GM12891 (cell line): ENCODE data around the gene FOXD1.

ENCODE experiments used
- DNase-seq: peaks from one replicate; pipeline ENCODE4 v3.0.0; 2011; ENCODE audit warnings: low spot score; ENCODE audit not compliant: insufficient read length
- FAIRE-seq: peaks from 2 replicates; lab custom pipeline; 2011; peaks lifted over from hg19 to GRCh38; lab: Jason Lieb, UNC
- PAX5 ChIP-seq: IDR thresholded peaks from 2 replicates; pipeline ENCODE4 v1.6.1; 2011; ENCODE audit warnings: low read length, moderate library complexity, mild to moderate bottlenecking; ENCODE audit not compliant: insufficient read depth, severe bottlenecking
- POLR2A ChIP-seq: IDR thresholded peaks from 2 replicates; pipeline ENCODE4 v1.6.1; 2011; ENCODE audit warnings: low read depth, low read length, control low read depth
- POLR2AphosphoS5 ChIP-seq: IDR thresholded peaks from 2 replicates; pipeline ENCODE4 v1.6.1; 2011; ENCODE audit warnings: low read depth, low read length, control low read depth
- POU2F2 ChIP-seq: IDR thresholded peaks from 2 replicates; pipeline ENCODE4 v1.6.1; 2011; ENCODE audit warnings: low read depth, mild to moderate bottlenecking, control low read depth, low read length, moderate library complexity
- SPI1 ChIP-seq: IDR thresholded peaks from 2 replicates; pipeline ENCODE4 v1.6.1; 2011; ENCODE audit warnings: low read depth, low read length, control low read depth
- TAF1 ChIP-seq: IDR thresholded peaks from 2 replicates; pipeline ENCODE4 v1.6.1; 2011; ENCODE audit warnings: low read depth, low read length, control low read depth

FOXD1 gene

GRCh38 chr5:73435759-73436534, 12.6 kb downstream of the FOXD1 start:
- DNase-seq (no peak), FAIRE-seq (no peak)
- no peak for TF ChIP-seq SPI1
- TF ChIP-seq POLR2A: no peak

GRCh38 chr5:73434907-73435306, 13.7 kb downstream of the FOXD1 start:
- no peak for TF ChIP-seq POLR2A
- TF ChIP-seq PAX5: no peak
- TF ChIP-seq POU2F2: no peak
- no peak for TF ChIP-seq POLR2AphosphoS5
- no peak for TF ChIP-seq SPI1
- DNase-seq (no peak), FAIRE-seq (no peak)

- DNase-seq: no peak
- FAIRE-seq: no peak
- TF ChIP-seq SPI1: no peak
- no peak for TF ChIP-seq TAF1
- no peak for TF ChIP-seq PAX5
- TF ChIP-seq POLR2AphosphoS5: no peak
- no peak for TF ChIP-seq POU2F2
- no peak for TF ChIP-seq POLR2A
Measured at GRCh38 chr5:73434461-73434860, 14.1 kb downstream of the FOXD1 start.

- DNase-seq (no peak), FAIRE-seq (no peak)
- TF ChIP-seq SPI1 (no peak), POLR2AphosphoS5 (no peak), TAF1 (no peak), PAX5 (no peak), POU2F2 (no peak), POLR2A (no peak)
Measured at GRCh38 chr5:73433982-73434342, 14.6 kb downstream of the FOXD1 start.

GRCh38 chr5:73433272-73433981, 15.2 kb downstream of the FOXD1 start:
- no peak for TF ChIP-seq TAF1
- TF ChIP-seq POLR2AphosphoS5: no peak
- no peak for TF ChIP-seq POLR2A
- TF ChIP-seq SPI1: no peak
- no peak for TF ChIP-seq POU2F2
- TF ChIP-seq PAX5: no peak
- DNase-seq: no peak
- no peak for FAIRE-seq

GRCh38 chr5:73431204-73431851, 17.2 kb downstream of the FOXD1 start:
- no peak for FAIRE-seq
- DNase-seq: no peak
- TF ChIP-seq POU2F2: no peak

GRCh38 chr5:73426034-73426433, 22.5 kb downstream of the FOXD1 start:
- DNase-seq: no peak
- TF ChIP-seq SPI1 (no peak), PAX5 (no peak), POLR2AphosphoS5 (no peak), POU2F2 (no peak), TAF1 (no peak), POLR2A (no peak)
- FAIRE-seq: no peak

- no peak for TF ChIP-seq PAX5
- TF ChIP-seq POU2F2: no peak
- no peak for TF ChIP-seq POLR2AphosphoS5
- no peak for FAIRE-seq
Measured at GRCh38 chr5:73424556-73424977, 24.0 kb downstream of the FOXD1 start.

GRCh38 chr5:73422164-73422563, 26.4 kb downstream of the FOXD1 start:
- TF ChIP-seq TAF1: no peak
- TF ChIP-seq POLR2AphosphoS5: no peak
- no peak for TF ChIP-seq POLR2A
- TF ChIP-seq PAX5: no peak
- TF ChIP-seq SPI1: no peak
- no peak for TF ChIP-seq POU2F2
- no peak for FAIRE-seq
- DNase-seq: no peak

More at GRCh38 chr5:73424556-73424977, 24.0 kb downstream of the FOXD1 start:
- DNase-seq: no peak

- FAIRE-seq (no peak), DNase-seq (no peak)
- TF ChIP-seq POU2F2: no peak
- TF ChIP-seq TAF1: no peak
- no peak for TF ChIP-seq POLR2AphosphoS5
- TF ChIP-seq PAX5: no peak
- no peak for TF ChIP-seq SPI1
- TF ChIP-seq POLR2A: no peak
Measured at GRCh38 chr5:73420666-73421065, 27.9 kb downstream of the FOXD1 start.
